Measurements from ENCODE around the gene TBX15.

The TBX15 gene

DNA sequence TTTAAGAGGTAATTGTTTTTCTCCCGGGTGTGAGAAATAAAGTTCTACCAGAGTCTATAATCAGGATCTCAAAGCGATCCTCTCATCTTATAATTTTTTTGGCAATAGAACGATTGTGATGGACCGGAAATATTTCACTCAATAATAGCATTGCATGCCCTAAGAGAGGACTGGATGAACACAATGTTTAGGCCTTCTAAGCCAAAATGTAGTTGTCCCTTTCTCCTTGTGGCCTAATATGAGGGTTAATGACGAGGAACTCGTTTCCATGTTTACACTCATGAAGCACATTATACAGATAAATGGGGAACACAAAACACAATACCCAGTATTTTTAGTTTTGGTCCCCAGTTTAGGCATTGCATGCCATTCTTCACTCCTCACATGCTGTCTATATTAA lies 5.9 kb downstream of the TBX15 start:
- DNase-seq (ENCODE audit: low read depth), result no peak
- H3K4me3 ChIP-seq (ENCODE audit: low read depth, low read length), result no peak overlapping the region
- TF ChIP-seq, protein P1, sequence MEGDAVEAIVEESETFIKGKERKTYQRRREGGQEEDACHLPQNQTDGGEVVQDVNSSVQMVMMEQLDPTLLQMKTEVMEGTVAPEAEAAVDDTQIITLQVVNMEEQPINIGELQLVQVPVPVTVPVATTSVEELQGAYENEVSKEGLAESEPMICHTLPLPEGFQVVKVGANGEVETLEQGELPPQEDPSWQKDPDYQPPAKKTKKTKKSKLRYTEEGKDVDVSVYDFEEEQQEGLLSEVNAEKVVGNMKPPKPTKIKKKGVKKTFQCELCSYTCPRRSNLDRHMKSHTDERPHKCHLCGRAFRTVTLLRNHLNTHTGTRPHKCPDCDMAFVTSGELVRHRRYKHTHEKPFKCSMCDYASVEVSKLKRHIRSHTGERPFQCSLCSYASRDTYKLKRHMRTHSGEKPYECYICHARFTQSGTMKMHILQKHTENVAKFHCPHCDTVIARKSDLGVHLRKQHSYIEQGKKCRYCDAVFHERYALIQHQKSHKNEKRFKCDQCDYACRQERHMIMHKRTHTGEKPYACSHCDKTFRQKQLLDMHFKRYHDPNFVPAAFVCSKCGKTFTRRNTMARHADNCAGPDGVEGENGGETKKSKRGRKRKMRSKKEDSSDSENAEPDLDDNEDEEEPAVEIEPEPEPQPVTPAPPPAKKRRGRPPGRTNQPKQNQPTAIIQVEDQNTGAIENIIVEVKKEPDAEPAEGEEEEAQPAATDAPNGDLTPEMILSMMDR (IDR thresholded peaks at IDR 0.05; ENCODE audit: low read depth, low read length), result no peak
- TF ChIP-seq POLR2A (IDR thresholded peaks at IDR 0.05; ENCODE audit: extremely low read depth, insufficient read length), result no peak
- no peak for TF ChIP-seq MYC (IDR thresholded peaks at IDR 0.05; ENCODE audit: low read depth, low read length)
- TF ChIP-seq, protein P2, sequence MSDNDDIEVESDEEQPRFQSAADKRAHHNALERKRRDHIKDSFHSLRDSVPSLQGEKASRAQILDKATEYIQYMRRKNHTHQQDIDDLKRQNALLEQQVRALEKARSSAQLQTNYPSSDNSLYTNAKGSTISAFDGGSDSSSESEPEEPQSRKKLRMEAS (IDR thresholded peaks at IDR 0.05; ENCODE audit: low read depth, low read length), result no peak

DNA sequence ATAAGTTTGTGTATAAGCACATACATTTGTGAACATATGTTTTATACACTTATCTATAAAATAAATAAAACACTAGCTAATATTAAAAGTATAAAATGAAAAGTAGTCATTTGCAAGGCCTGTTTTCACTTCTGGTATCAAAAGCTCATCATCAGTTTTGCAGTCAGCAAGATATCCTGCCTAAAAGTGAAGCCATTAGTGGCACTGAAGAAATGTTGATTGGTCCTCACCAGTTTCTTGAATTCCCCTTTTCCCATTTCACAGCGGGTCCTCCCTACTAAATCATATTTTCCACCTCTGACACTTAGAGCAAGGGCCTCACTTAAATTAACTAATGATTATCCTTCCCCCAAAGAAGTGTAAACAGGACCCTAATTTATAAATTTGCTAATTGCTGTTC lies 6.7 kb downstream of the TBX15 start:
- TF ChIP-seq MYC (IDR thresholded peaks at IDR 0.05; ENCODE audit: low read depth, low read length) (no peak), POLR2A (IDR thresholded peaks at IDR 0.05; ENCODE audit: extremely low read depth, insufficient read length) (no peak)
- TF ChIP-seq, protein P2 (IDR thresholded peaks at IDR 0.05; ENCODE audit: low read depth, low read length), result no peak
- TF ChIP-seq, protein P1 (IDR thresholded peaks at IDR 0.05; ENCODE audit: low read depth, low read length), result no peak
- DNase-seq (ENCODE audit: low read depth), result no peak
- no peak overlapping the region for H3K4me3 ChIP-seq (ENCODE audit: low read depth, low read length)

DNA sequence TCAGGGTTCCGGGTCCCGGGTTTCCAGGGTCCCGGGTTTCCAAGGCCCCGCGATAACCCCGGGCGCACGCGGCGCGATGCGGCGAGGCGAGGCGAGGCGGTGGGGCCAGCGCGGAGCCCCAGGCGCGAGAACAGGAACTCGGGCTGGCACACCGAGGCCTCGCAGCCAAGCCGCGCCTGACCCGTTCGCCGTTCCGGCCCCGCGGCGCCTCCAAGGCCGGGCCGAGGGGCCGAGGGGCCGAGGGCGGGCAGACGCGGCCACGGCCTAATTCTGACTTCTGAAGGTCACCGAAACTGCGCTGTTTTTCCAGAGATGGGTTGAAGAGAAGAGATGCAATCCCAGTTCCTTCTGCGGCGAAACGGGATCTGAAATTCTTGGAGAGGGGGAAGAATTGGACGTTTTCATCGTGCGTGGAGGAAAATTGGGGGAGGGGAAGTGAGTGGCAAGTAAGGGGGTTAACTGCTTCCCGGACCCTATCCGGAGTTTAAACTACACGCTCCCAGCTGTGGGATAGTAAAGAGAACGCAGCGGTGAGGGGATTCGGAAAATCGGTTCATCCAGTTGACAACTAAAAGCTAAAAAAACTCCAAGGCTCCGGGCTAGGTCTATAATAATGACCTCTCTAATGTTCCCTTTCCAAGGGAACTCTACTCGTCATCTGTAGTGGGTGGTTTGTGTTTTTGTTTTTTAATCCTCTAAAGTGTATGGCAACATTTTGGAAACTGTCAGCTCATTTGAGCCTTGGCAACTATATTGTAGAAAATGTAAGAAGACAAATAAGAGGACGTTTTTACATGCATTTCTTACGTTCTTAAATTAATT lies 8.2 kb downstream of the TBX15 start:
- no peak overlapping the region for H3K4me3 ChIP-seq (ENCODE audit: low read depth, low read length)
- TF ChIP-seq, protein P1 (IDR thresholded peaks at IDR 0.05; ENCODE audit: low read depth, low read length), result no peak
- TF ChIP-seq, protein P2 (IDR thresholded peaks at IDR 0.05; ENCODE audit: low read depth, low read length), result no peak
- no peak for TF ChIP-seq MYC (IDR thresholded peaks at IDR 0.05; ENCODE audit: low read depth, low read length)
- TF ChIP-seq POLR2A (IDR thresholded peaks at IDR 0.05; ENCODE audit: extremely low read depth, insufficient read length), result no peak
- no peak for DNase-seq (ENCODE audit: low read depth)

DNA sequence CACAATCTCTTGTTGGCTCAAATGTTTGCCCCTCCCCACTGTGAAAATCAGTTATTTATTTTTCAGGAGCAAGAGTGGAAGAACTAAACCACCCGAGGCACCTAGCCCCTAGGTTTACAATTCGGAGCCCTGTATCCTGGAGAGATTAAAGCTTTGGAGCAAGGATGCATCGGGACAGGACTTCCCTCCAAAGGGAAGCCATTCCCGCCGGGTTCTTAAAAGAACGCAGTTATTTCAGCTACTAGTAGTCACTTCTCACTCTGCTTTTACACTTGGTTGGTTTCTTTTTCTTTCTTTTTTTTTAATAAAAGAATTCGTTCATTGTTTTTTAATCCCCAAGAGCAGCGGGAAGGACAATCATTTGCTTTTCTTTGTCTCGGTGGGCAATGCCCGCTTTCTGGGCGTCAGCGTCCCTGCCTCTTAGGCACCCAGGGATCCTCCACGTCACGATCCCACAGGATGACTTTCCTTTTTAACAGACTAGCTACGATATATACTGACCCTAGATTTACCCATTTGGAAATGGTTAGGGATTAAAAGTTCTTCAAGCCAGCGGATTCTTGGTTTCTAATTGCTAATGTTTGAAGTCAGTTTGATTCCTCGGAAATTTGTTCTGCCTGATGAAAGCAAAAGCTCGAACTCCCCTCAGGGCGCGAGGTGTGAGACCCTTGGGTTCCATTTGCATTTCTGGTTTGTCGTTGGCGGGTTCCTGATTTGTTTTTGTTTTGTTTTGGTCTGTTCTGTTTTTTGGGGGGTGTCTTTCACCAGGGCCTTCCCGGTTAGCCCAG lies 9.0 kb downstream of the TBX15 start:
- TF ChIP-seq, protein P2 (IDR thresholded peaks at IDR 0.05; ENCODE audit: low read depth, low read length), result no peak
- TF ChIP-seq POLR2A (IDR thresholded peaks at IDR 0.05; ENCODE audit: extremely low read depth, insufficient read length), result no peak
- TF ChIP-seq, protein P1 (IDR thresholded peaks at IDR 0.05; ENCODE audit: low read depth, low read length), result no peak
- no peak for TF ChIP-seq MYC (IDR thresholded peaks at IDR 0.05; ENCODE audit: low read depth, low read length)
- DNase-seq (ENCODE audit: low read depth), result no peak
- H3K4me3 ChIP-seq (ENCODE audit: low read depth, low read length), result no peak overlapping the region

DNA sequence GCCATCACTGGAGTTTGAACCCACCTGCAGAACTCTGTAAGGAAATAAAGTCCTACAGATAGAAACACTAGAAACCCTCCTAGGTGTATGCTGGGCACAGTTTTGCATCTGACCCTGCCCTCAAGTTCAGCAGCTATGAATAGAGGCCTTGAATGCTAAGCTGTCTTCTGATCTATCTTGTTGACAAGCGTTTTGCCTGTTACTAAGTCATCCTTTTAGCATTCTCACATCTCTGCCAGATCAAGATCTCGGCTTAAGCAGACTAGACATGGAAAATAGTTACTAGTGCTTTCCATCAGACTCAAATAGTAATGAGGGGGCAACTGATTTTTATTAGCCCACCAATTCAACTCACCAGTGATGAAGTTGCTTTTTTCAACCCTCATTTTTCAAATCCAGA lies 10.5 kb downstream of the TBX15 start:
- no peak overlapping the region for H3K4me3 ChIP-seq (ENCODE audit: low read depth, low read length)
- TF ChIP-seq, protein P1 (IDR thresholded peaks at IDR 0.05; ENCODE audit: low read depth, low read length), result no peak
- no peak for TF ChIP-seq POLR2A (IDR thresholded peaks at IDR 0.05; ENCODE audit: extremely low read depth, insufficient read length)
- no peak for TF ChIP-seq MYC (IDR thresholded peaks at IDR 0.05; ENCODE audit: low read depth, low read length)
- DNase-seq (ENCODE audit: low read depth), result no peak
